ENCODE results near the gene FAM3A. TPM values are rescaled to one million over a fixed set of nuclear protein-coding genes. Genes with fewer than 3 reads are reported as not detected.

Gene FAM3A
- total RNA-seq, 4 donors from 2014 or later, result 27.7 to 58.3 (median 34.7) TPM

GRCh38 chrX:154539077-154539476, 23.0 kb upstream of the FAM3A start:
- no peak for TF ChIP-seq CTCF (IDR thresholded peaks at IDR 0.05)
- DNase-seq (ENCODE audit: low spot score) (no peak), ATAC-seq (ENCODE audit: low FRiP score) (no peak)

GRCh38 chrX:154535892-154536291, 19.9 kb upstream of the FAM3A start:
- DNase-seq (ENCODE audit: low spot score), result no peak
- TF ChIP-seq CTCF (IDR thresholded peaks at IDR 0.05), result no peak

GRCh38 chrX:154534526-154535322, 18.7 kb upstream of the FAM3A start:
- peak; percentile 76 for ATAC-seq (ENCODE audit: low FRiP score)
- TF ChIP-seq CTCF (IDR thresholded peaks at IDR 0.05), result peak in 2 of 3 donors; percentile 63 to 99
- peak; percentile 84 for DNase-seq (ENCODE audit: low spot score)

More at GRCh38 chrX:154535892-154536291, 19.9 kb upstream of the FAM3A start:
- no peak for ATAC-seq (ENCODE audit: low FRiP score)

- no peak for DNase-seq (ENCODE audit: low spot score)
- no peak for TF ChIP-seq CTCF (IDR thresholded peaks at IDR 0.05)
- ATAC-seq (ENCODE audit: low FRiP score), result no peak
Measured at GRCh38 chrX:154532690-154533089, 16.7 kb upstream of the FAM3A start.

GRCh38 chrX:154531626-154532025, 15.6 kb upstream of the FAM3A start:
- TF ChIP-seq CTCF (IDR thresholded peaks at IDR 0.05), result no peak
- ATAC-seq (ENCODE audit: low FRiP score), result no peak
- DNase-seq (ENCODE audit: low spot score), result no peak

- ATAC-seq (ENCODE audit: low FRiP score) (no peak), DNase-seq (ENCODE audit: low spot score) (no peak)
- TF ChIP-seq CTCF (IDR thresholded peaks at IDR 0.05), result no peak
Measured at GRCh38 chrX:154530286-154530685, 14.3 kb upstream of the FAM3A start.

- ATAC-seq (ENCODE audit: low FRiP score), result no peak
Measured at GRCh38 chrX:154529206-154529612, 13.2 kb upstream of the FAM3A start.

More at GRCh38 chrX:154529206-154529612, 13.2 kb upstream of the FAM3A start:
- no peak for DNase-seq (ENCODE audit: low spot score)
- no peak for TF ChIP-seq CTCF (IDR thresholded peaks at IDR 0.05)

Data from omental fat pad (tissue), 4 donors.